Fibroblast of skin of back (primary cell): ENCODE measurements around the gene WASL.
"Not testable (repeated sequence)": the region's sequence is repeated elsewhere in the genome, so short reads cannot be mapped to it uniquely, and the experiment has no call there.

ENCODE experiments used
- DNase-seq: peaks from one replicate; pipeline ENCODE4 v3.0.0-alpha.2; 2013

Gene WASL

DNA sequence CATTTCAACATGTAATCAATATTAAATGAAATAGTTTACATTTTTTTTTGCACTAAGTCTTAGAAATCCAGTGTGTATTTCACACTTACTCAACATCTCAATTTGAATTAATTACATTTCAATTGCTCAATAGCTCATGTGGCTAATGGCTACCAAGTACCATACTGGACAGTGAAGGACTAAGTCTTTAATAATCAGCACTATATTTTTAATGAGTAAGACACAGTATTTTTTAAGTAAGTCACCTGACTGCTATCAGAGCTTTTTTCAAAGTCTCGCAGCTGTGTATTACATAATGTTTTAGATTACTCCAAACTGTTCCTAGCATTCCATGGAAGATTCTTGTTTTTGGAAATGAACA is 19.6 kb downstream of the WASL start:
- DNase-seq: no peak

DNA sequence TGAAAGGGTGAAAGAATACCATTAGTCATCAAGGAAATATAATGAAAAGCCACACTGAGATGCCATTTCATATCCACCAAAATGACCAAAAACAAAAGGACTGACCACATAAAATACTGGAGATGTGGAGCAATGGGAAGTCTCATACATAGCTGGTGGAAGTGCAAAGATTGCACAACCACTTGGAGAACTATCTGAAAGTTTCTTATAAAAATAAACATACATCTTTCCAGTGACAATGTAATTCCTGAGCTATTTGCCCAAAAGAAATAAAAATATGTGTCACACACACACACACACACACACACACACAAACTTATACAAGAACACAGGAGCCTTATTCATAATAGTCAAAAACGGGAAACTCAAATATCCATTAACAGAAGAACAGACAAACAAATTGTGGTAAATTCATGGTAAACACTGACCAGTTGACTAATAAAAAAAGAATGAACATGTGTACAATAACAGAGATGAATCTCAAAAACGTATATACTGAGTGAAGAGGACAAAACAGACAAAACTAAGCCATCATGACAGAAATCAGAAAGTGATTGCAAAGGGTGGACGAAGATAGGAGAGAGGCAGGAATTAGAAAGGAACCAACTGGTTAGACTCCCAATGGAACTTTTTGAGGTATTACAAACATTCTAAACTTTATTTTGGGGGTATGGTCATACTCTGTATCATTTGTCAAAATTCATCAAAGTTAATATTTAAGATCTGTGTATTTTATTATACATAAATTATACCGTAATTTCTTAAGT is 21.5 kb downstream of the WASL start:
- DNase-seq: peak; percentile 92

DNA sequence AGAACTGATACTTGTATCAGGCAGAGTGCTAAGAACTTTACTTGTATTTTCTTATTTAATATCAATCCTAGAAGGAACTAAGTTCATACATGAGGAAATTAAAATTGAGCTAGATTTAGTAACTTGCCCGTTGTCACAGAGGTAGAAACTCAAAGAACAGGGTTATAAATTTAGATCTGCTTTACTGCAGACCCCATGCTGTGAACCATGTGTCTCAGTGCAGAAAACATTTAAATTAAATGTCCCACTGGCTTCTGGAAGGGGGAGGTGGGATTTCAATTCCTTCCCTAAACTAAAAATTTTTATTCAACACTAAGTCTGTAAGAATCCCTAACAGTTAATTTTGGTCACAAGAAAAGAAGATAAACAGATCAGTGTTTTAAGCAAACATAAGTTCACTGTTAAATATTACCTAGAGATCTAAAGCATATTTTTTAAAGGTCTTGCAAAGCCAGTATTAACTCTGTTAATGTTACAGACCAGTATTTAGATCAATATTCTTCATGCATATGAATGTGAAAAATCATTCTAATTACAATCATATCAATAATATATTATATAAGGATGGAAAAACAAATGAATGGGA is 23.1 kb downstream of the WASL start:
- DNase-seq: peak; percentile 11

DNA sequence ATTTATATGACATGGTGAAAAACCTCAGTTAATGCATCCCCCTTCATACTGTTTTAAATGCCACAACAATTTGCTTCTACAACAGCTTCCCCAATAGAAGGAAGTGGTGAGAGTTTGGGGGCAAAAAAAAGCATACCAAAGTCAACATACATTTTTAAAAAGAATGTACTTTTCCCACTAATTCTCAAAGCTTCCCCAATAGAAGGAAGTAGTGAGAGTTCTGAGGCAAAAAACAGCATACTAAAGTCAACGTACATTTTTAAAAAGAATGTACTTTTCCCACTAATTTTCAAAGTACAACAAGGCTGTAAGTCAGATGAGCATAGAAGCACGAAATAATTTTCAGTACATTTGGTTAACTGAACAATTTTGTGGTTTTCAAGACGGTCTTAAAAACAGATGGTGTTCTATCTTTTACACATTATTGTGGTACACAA is 24.0 kb downstream of the WASL start:
- DNase-seq: peak; percentile 57

DNA sequence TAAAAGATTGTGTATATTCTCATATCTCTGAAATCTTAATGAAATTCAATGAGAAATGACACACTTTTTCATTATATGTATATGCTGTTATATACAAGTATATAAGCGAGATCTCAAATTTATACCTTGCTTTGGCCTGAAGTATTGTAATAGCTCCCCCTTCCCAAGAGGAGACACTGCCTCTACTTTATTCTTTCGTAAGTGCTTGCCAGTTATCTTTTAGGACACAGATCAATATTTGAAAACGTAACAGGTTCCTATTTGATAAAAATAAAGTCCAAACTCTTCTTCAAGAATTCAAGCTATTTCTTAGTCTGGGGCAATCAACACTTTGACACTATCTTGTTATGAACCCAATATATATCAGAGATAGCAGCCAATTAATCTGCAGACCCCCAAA is 24.9 kb downstream of the WASL start:
- DNase-seq: no peak

DNA sequence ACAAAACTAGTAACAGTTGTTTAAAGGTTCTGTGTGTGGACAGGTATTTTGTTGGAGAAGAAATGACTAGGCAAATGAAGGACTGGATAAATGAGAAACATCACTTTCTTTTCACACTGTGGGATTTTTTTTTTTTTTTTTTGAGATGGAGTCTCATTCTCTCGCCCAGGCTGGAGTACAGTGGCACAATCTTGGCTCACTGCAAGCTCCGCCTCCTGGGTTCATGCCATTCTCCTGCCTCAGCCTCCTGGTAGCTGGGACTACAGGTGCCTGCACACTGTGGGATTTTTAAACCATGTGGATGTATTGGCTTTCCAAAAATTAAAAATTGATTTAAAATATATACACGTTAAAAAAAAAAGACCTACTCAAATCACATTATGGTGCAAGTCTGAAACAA is 28.3 kb downstream of the WASL start:
- DNase-seq: not testable (repeated sequence)

DNA sequence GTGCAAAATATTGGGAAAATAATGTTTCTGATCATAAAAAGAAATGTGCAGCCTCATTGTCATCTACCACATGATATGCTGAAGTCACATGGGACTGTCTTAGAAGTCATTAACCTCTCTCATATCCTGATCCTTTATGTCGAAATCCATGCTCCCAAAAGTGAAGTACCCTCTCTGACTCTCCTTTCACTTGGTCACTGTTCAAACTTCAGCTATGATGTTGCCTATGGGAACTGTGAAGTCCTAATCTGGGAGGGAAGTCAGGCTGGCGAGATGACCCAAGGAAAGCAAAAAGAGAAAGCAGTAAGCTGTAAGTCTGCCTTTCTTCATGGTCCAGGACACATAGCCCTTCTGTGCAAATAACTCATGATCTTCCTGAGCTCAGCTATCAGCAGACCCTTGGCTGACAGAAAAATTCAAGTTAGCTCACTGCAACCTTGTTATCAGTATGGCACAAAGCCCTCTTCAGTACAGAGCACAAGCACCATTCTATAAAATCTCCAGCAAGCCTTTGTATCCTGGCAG is 29.5 kb downstream of the WASL start:
- no peak for DNase-seq

DNA sequence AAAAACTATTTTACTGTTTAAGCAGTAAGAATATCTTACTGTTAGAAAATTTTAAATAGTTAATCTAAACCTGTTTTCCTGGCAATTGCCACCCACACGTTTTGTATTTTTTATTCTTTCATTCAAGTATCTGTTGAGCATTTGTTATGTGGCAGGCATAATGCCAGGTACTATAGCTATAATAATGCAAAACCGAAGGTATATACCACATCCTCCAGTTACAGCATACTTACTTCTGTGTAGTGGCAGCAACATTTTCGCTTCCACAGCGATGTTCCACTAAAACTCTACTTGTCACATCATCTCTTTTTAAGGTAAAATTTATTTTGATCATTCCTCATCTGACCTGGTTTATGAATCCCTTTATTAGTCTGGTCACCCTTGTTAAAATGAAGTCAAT is 30.0 kb downstream of the WASL start:
- DNase-seq: no peak

DNA sequence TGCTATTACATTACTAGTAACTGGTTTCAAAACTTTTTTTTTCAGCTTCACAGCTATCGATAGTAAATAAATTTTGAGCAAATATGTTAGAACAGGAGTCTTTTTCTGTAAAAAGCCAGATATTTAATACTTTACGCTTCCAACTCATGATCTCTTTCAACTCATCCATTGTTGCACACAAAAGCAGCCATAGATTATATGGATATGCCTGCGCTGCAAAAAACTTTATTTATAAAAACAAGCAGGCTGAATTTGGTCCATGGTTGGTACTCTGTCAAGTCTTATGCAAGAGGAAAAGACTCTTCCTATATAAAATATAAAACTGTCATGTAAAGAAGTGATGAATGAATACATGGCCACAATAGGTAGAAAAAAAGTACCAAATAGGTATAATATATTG is 31.1 kb downstream of the WASL start:
- DNase-seq: no peak

DNA sequence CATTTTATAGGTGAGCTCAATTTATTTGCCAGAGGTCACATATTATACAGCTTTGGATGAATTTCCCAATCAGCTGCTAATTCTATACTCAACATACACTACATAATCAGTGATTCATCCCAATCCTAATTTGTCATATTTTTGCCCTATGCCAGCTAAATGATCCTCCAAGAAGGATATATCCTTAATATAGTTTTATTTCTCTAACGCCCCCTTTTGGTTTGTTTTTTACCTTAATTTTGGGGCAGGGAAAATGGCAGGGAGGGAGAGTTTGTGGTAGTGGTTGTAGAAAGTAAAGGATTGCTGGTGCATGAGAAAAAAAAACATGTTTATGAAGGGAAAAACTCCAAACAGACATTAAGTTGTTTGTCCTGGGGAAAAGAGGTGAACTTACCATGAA is 31.9 kb downstream of the WASL start:
- no peak for DNase-seq

DNA sequence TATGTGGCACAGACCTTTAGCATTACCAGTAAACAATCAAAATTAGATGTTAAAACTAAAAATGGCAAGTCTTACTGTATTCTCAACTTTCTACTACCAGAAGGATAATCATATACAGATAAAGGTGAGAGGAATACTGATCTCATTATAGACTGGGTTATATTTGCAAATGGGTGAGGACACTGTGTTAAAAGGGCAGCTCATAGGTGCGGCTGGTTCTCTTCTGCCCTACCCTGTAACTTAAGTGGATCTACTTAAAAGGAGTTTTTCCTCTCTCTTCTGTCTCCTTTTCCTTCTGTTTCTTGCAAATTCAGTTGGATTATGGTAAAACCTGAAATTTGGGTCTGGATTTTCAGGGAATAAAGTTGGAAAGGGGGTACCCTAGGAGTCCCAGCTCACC is 33.0 kb downstream of the WASL start:
- DNase-seq: no peak

DNA sequence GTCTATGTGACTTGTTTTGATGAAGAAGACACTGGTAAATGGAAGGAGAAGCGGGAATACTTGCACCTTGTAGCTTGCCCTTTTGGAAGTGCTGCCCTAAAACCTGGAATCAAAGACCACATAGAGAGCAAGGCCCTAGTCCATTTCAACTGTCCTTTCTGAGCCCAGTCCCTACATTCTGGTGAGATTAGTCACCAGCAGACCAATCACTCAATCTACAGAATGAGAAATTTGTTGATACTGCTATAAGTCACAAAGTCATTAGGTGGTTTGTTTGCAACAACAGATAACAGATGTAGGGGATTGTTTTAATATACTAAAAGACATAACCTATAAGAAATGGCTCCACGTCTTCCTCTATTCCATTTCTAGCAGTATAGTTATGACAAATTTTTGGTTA is 33.6 kb downstream of the WASL start:
- peak; percentile 15 for DNase-seq

DNA sequence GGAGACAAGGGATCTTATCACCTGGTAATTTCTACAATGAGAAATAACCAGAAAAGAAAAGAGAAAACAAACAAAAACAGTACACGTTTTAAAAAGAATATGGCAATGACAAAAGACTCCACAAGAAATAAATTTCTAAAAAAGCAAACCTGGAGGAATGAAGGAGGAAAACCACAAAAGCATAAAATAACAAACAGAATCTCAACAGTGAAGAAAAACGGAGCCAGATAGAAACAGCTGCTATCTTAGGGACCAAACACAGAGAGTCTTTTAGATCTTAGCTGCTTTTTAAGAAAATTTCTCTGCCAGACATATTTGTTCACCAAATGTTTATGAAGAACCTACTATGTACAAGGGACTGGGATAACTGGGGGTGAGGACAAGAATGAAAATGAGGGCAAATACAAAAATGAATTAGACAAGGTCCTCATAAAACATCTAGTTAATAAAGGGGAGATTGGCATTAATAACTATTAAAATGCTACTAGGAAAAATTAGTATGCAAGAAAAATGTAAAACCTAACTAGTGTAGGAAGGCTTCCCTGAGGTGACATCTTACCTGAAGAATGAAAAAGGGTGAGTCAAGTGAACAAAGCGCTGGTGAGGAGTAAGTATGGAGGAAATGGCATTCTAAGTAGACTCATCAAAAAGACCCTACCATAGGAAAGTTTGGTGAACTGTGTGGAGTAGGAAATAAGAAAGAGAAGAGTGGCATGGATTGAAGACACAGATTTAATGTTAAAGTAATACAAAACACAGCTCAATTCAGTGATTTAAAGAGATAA is 34.3 kb downstream of the WASL start:
- DNase-seq: no peak

DNA sequence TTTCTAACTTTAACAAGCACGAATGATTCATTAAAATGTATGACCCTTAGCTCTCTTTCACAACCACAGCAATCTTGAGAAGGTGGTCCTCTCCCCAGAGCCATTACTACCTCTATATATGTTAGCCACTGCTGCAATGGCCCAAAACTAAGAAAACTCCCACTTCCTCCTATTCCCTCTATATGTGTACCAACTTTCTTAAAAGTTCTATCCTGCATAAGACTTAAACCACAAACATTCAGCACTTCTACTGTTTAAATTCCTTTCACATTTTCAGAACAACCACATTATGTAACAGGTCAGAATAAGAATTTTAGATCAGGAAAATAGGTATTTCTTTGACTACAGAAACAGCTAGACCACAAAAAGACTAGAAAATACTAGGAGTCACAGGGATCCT is 36.2 kb downstream of the WASL start:
- DNase-seq: peak; percentile 43

DNA sequence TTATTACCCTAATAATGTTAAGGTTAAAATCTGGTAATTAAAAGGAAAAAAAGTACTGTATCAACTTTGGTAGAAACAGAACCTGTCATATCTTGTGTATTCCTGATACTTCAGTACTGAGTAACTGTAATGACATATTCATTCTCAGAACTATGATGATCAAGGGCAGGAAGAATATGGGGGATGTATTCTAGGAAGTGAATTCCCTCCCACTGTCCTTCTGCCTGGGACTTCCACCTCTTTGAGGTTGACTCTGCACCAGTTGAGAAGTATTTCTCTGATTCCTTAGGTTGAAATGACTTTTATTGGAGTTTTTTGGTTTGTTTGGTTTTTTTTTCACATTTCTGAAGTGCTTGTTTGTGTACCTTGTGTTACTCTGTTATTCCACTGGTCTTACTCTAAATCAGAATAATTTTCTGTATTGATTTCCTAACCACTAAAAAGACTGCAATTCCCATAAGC is 36.9 kb downstream of the WASL start:
- DNase-seq: no peak

DNA sequence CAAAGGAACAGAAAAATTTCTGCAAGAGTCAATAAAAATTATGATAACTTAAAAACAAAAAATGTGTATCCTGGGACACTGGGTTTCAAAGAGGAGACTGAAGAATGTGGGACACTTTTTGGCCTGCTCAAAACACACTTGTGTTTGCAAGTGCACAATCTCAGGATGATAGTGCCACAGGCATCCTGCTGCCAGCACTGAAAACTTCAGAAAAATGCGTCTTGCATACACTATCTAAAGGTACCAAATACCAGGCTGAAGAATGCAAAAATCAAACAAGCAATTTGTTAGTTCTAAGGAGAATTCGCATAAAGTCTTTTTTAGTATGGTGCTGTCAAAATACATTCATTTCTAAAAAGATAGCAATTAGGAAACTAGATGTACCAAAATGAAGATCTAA is 38.1 kb downstream of the WASL start:
- no peak for DNase-seq

DNA sequence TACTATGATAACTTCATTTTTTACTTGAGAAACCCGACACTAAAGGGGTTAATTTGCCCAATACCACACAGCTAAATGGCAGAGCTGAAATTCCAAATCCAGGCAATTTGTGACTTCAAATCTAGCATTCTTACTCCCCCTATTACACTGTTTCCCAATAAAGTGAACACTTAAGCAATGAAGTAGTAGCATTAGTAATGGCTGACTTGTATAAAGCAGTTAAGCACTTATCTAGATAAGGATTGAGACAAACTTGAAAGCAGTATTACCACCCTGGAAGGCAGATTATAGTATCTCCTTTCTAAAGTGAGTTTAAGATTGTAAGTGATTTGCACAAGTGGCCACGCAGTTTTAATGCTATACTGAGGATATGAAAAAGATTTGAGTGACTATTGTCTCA is 39.3 kb downstream of the WASL start:
- no peak for DNase-seq

DNA sequence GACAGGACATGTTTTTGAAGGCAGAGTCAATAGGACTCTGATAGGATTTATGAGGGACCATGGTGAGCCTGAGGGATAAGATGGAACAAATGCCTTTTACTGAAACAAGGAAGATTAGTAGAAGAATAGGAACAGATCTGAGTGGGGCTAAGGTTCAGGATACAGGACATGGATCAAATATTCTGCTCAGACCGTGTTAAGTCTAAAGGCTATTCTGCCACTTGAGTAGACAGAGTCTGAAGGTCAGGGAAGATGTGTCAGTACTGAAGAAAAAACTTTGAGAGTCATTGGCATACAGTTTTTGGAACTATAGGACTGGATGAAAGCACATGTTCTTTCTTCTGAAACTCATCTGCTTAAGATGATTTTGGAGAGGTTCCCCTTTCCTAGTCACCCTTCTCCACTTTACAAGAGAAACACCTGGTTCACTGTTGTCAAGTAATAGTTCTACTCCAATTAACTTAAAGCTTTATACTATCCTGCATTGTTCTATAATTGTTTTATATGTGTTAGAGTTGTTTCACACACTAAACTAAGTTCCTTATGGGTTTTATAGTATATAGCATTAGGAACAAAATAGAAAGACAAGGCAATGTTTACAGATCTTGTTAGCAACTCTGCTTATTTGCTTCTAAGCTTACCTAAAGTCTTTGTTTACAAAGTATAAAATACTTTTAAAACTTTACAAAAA is 43.4 kb downstream of the WASL start:
- no peak for DNase-seq

DNA sequence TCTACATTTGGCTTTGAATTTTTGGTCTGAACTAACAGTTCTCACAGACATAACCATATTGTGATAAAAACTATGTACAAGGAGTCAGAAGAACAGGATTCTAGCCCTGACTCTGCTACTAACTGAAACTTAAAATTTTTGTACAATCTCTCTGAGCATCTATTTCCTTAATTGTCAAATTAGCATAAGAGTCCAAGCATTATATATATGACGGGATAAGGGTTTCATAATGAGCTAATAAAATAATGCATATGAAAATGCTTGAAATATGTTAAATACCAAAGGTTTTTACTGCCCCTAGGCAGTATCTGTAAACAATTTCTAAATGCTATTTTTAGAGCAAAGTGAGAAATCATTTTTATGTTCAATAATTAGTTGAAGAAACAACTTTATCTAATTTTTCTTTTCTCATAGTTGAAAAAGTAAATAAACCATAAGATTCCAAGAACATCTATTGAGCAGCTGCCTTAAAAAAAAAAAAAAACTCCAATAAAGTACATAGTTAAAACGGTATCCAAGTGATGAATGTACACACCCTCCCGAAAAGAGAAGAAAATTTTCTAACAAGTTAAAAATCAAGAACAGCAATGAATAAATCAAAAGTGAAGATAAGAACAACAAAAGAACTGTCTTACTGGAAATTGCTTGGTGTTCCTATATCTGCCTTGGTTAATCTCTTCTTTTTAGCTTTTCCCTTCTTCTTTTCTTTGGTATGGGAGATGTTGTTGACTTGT is 52.7 kb downstream of the WASL start:
- DNase-seq: no peak

DNA sequence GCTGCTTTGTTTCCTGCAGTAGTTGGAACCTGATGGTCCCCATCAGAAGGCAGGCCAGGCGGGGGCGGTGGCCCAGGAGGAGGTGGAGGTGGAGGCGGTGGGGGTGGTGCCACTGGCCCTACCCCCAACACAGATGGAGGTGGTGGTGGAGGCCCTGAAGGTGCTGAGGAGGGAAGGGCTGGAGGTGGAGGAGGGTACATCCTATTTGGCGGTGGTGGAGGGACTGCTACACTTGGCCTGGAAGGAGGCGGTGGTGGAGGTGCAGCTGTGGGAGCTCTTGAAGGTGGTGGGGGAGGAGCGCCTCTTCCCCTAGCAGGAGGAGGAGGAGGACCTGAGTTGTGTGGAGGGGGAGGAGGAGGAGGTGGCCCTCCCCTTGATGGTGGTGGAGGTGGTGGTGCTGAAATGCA is 56.3 kb downstream of the WASL start:
- DNase-seq: no peak

DNA sequence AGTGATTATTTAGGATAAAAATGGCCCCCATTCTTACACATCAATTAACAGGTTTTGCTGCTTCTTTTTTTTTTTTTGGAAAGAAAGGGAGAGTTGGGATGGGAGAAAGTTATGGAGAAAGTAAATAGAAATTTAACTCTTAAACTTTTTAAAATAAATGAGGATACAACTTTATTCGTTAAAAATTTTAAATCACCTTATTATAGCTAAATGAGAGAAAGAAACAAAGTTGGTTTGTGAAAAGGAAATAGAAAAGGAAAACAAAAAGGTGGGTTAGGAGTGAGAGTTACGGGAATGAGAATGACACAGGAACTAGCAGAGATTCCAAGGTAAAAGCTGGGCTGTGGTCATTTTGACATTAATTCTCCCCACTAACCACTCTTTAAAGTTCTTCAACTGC is 58.3 kb downstream of the WASL start:
- no peak for DNase-seq

DNA sequence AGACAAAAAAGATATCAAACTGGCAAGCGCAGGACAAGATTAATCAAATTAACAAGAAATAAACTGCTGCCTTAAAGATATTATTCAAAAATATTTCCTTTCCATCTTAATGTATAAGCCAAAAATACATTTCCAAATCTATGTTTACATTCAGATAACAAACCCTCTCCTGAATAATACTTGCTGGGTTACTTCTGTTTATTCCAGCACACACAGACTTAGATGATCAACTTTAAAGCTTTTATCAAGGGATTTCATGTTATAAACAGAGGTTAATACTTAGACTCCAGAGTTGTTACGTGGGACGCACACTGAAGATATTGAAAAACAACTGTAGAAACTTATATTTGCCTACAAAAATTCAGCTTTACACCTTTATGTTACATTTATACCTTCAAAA is 59.6 kb downstream of the WASL start:
- no peak for DNase-seq
